Osteoblast (primary cell): Measurements from ENCODE around the gene NOD2. TPM values are rescaled to one million over a fixed set of nuclear protein-coding genes. Genes with fewer than 3 reads are reported as not detected.

ENCODE experiments used
- DNase-seq: peaks from one replicate; pipeline ENCODE4 v3.0.0; 2011; ENCODE audit warnings: low spot score, mixed read lengths; ENCODE audit not compliant: insufficient read length; ENCODE audit errors: missing footprints
- H2AFZ ChIP-seq: 2 replicates; pipeline ENCODE4 v1.6.0; 2011; ENCODE audit warnings: mild to moderate bottlenecking, low read length
- H3K27ac ChIP-seq: 2 replicates; pipeline ENCODE4 v1.5.1; 2011; ENCODE audit warnings: mild to moderate bottlenecking, low read depth, low read length, moderate library complexity
- H3K27me3 ChIP-seq: 2 replicates; pipeline ENCODE4 v1.6.0; 2012; ENCODE audit warnings: mild to moderate bottlenecking, control low read depth, inconsistent platforms, low read length, moderate library complexity; ENCODE audit not compliant: insufficient read depth
- H3K36me3 ChIP-seq: 2 replicates; pipeline ENCODE4 v1.5.1; 2011; ENCODE audit warnings: mild to moderate bottlenecking, low read length, control low read depth, moderate library complexity; ENCODE audit not compliant: insufficient read depth
- H3K4me1 ChIP-seq: 2 replicates; pipeline ENCODE4 v1.5.1; 2011; ENCODE audit warnings: mild to moderate bottlenecking, low read length, control low read depth, moderate library complexity; ENCODE audit not compliant: insufficient read depth
- H3K4me2 ChIP-seq: 2 replicates; pipeline ENCODE4 v1.6.0; 2011; ENCODE audit warnings: mild to moderate bottlenecking, low read length; ENCODE audit not compliant: insufficient read depth
- H3K4me3 ChIP-seq: fragments of 200-600 bp; sonication (generic); 3 replicates; pipeline ENCODE4 v1.5.1; 2012; ENCODE audit warnings: mild to moderate bottlenecking, low read length, inconsistent platforms; ENCODE audit not compliant: insufficient read depth
- H3K79me2 ChIP-seq: 2 replicates; pipeline ENCODE4 v1.6.0; 2012; ENCODE audit warnings: mild to moderate bottlenecking, low read length, control low read depth, inconsistent platforms; ENCODE audit not compliant: insufficient read depth
- H3K9me3 ChIP-seq: 2 replicates; pipeline ENCODE4 v1.5.1; 2011; ENCODE audit warnings: low read depth, low read length, control low read depth
- H4K20me1 ChIP-seq: 2 replicates; pipeline ENCODE4 v1.6.0; 2012; ENCODE audit warnings: mild to moderate bottlenecking, low read length, control low read depth; ENCODE audit not compliant: insufficient read depth
- CTCF ChIP-seq: IDR thresholded peaks from 2 replicates; pipeline ENCODE4 v1.5.1; 2011; ENCODE audit warnings: mild to moderate bottlenecking, low read depth, low read length, moderate library complexity; ENCODE audit errors: extremely low read depth
- total RNA-seq: library from RNA; depleted of rRNA; stranded (reverse); fragments of >200 nt; gene quantifications from 2 replicates; pipeline ENCODE4 v1.2.3, GENCODE V29; 2012

Gene NOD2
- total RNA-seq, 1 donor: under 0.01 TPM

- no peak for TF ChIP-seq CTCF
- Histone ChIP-seq H3K4me2 (no peak overlapping the region), H4K20me1 (no peaks in the 10 kb centered on the region), H3K79me2 (no peaks in the 10 kb centered on the region), H3K27ac (no peak overlapping the region), H3K4me1 (no peaks in the 10 kb centered on the region), H3K4me3 (no peak overlapping the region), H2AFZ (no peak overlapping the region), H3K36me3 (no peaks in the 10 kb centered on the region), H3K27me3 (no peaks in the 10 kb centered on the region), H3K9me3 (no peaks in the 10 kb centered on the region)
- DNase-seq: no peak
Measured at GRCh38 chr16:50718761-50719400, 25.5 kb downstream of the NOD2 start.

- H3K4me2 ChIP-seq: no peak overlapping the region
- H3K36me3 ChIP-seq: no peaks in the 10 kb centered on the region
- no peaks in the 10 kb centered on the region for H3K79me2 ChIP-seq
- H3K9me3 ChIP-seq: no peaks in the 10 kb centered on the region
- H3K4me1 ChIP-seq: no peaks in the 10 kb centered on the region
- H4K20me1 ChIP-seq: no peaks in the 10 kb centered on the region
- H3K27ac ChIP-seq: no peak overlapping the region
- no peak overlapping the region for H3K4me3 ChIP-seq
- H2AFZ ChIP-seq: no peak overlapping the region
- H3K27me3 ChIP-seq: no peaks in the 10 kb centered on the region
- DNase-seq: no peak
- no peak for TF ChIP-seq CTCF
Measured at GRCh38 chr16:50719401-50720337, 26.3 kb downstream of the NOD2 start.

- DNase-seq: no peak
- H3K4me3 ChIP-seq: no peak overlapping the region
- no peak overlapping the region for H3K4me2 ChIP-seq
- H3K36me3 ChIP-seq: no peaks in the 10 kb centered on the region
- no peaks in the 10 kb centered on the region for H3K79me2 ChIP-seq
- no peak for TF ChIP-seq CTCF
- no peaks in the 10 kb centered on the region for H4K20me1 ChIP-seq
- H3K9me3 ChIP-seq: no peaks in the 10 kb centered on the region
- no peak overlapping the region for H2AFZ ChIP-seq
- no peak overlapping the region for H3K27ac ChIP-seq
- H3K27me3 ChIP-seq: no peaks in the 10 kb centered on the region
- H3K4me1 ChIP-seq: no peaks in the 10 kb centered on the region
Measured at GRCh38 chr16:50721549-50722404, 28.4 kb downstream of the NOD2 start.
